ENCODE data around the gene JARID2.

JARID2 gene

GRCh38 chr6:15484140-15484539, 238.3 kb downstream of the JARID2 start:
- TF ChIP-seq, protein P1, sequence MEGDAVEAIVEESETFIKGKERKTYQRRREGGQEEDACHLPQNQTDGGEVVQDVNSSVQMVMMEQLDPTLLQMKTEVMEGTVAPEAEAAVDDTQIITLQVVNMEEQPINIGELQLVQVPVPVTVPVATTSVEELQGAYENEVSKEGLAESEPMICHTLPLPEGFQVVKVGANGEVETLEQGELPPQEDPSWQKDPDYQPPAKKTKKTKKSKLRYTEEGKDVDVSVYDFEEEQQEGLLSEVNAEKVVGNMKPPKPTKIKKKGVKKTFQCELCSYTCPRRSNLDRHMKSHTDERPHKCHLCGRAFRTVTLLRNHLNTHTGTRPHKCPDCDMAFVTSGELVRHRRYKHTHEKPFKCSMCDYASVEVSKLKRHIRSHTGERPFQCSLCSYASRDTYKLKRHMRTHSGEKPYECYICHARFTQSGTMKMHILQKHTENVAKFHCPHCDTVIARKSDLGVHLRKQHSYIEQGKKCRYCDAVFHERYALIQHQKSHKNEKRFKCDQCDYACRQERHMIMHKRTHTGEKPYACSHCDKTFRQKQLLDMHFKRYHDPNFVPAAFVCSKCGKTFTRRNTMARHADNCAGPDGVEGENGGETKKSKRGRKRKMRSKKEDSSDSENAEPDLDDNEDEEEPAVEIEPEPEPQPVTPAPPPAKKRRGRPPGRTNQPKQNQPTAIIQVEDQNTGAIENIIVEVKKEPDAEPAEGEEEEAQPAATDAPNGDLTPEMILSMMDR (conservative IDR thresholded peaks at IDR 0.05; ENCODE audit: low read depth, low read length): no peak
- DNase-seq (ENCODE audit: low read depth): no peak
- no peak overlapping the region for H3K4me3 ChIP-seq (ENCODE audit: low read length)

GRCh38 chr6:15484821-15485220, 239.0 kb downstream of the JARID2 start:
- no peak for DNase-seq (ENCODE audit: low read depth)
- TF ChIP-seq, protein P1 (conservative IDR thresholded peaks at IDR 0.05; ENCODE audit: low read depth, low read length): no peak
- H3K4me3 ChIP-seq (ENCODE audit: low read length): no peak overlapping the region

GRCh38 chr6:15485936-15486335, 240.1 kb downstream of the JARID2 start:
- no peak for DNase-seq (ENCODE audit: low read depth)
- TF ChIP-seq, protein P1 (conservative IDR thresholded peaks at IDR 0.05; ENCODE audit: low read depth, low read length): no peak
- no peak overlapping the region for H3K4me3 ChIP-seq (ENCODE audit: low read length)

GRCh38 chr6:15487262-15487661, 241.4 kb downstream of the JARID2 start:
- no peak for DNase-seq (ENCODE audit: low read depth)
- no peak overlapping the region for H3K4me3 ChIP-seq (ENCODE audit: low read length)
- TF ChIP-seq, protein P1 (conservative IDR thresholded peaks at IDR 0.05; ENCODE audit: low read depth, low read length): no peak

- TF ChIP-seq, protein P1 (conservative IDR thresholded peaks at IDR 0.05; ENCODE audit: low read depth, low read length): no peak
- no peak for DNase-seq (ENCODE audit: low read depth)
- H3K4me3 ChIP-seq (ENCODE audit: low read length): no peak overlapping the region
These were observed 243.5 kb downstream of the JARID2 start for GRCh38 chr6:15489261-15489962.

GRCh38 chr6:15490242-15491100, 244.6 kb downstream of the JARID2 start:
- H3K4me3 ChIP-seq (ENCODE audit: low read length): no peak overlapping the region
- TF ChIP-seq, protein P1 (conservative IDR thresholded peaks at IDR 0.05; ENCODE audit: low read depth, low read length): no peak
- DNase-seq (ENCODE audit: low read depth): no peak
